ENCODE data around the gene ICA1L.

ICA1L gene

DNA sequence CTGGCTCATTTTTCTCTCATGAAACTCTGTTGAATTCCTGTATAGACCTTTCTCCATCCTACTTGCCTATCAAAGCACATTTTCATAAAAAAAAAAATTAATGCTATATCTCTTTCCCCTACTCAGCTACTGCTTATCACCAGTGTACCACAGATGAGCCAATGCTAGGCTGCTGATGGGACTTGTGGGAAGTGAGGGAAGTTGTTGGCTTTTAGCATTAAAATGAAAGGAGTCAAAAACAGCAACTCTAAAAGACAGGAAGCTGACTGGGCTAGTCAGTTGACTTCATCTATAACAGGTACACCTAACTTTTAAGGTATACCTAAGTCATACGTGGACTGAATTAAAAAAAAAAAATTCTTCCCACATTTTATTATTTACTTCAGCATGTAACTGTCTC is 134.7 kb downstream of the ICA1L start:
- DNase-seq (ENCODE audit: low spot score), result no peak

DNA sequence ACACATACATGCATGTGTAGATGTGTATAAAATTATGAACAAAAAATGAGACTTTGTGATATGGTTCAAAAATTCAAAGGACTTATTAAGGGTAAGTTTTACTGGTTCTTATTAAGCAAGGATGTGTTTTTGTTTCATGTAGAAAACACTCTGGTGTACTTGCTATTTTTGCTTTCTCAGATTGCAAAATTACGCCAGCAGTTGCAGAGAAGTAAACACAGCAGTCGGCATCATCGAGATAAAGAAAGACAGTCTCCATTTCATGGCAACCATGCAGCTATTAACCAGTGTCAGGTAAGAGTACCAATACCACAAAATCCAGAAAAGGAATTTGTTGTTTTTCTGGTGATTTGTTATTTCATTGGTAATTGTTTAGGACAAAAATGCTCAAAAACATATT is 145.5 kb downstream of the ICA1L start:
- no peak for DNase-seq (ENCODE audit: low spot score)

- no peak for DNase-seq (ENCODE audit: low spot score)
These were observed 147.8 kb downstream of the ICA1L start for GRCh38 chr2:202723746-202724145.
